ENCODE results near the gene STON2.
"Not testable (repeated sequence)": the region's sequence is repeated elsewhere in the genome, so short reads cannot be mapped to it uniquely, and the experiment has no call there.

Gene STON2

DNA sequence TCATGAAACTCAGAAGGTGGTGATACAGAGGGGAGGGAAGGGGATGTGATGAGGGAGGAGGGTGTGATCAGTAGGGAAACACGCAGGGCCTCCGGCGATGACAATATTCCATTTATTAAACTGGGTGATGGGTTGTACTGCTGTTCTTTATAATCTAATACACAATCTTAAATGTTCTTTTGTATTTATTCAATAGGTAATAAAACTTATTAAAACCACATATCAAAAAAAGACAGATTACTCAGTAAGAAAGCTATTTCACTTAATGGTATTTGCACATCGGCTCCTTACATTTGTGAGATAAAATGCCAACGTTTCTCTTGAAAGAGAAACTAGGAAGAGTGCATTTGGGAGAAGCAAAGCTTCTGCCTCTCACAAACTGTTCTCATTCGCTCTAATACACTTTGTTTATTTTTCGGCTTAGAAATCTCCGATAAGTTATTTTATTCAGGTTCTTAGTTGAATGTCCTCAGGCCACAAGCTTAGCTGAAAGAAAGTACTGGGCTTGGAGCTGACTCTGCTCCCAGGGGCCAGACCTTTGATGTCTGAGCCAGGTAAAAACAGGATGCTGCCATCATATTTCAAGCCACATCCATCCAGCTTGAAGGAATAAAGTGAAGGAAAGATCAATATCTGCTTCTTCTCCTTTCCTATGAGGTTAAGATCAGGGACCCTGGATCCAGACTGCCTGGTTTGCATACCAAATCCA is 17.5 kb downstream of the STON2 start:
- no peak for DNase-seq

DNA sequence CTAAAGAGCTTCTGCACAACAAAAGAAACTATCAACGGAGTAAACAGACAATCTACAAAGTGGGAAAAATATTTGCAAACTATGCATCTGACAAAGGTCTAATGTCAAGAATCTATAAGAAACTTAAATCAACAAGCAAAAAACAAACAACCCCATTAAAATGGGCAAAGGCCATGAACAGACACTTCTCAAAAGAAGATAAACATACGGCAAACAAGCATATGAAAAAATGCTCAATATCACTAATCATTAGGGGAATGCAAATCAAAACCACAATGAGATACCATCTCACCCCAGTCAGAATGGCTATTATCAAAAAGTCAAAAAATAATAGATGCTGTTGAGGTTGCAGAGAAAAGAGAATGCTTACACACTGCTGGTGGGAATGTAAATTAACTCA is 20.1 kb downstream of the STON2 start:
- not testable (repeated sequence) for DNase-seq

DNA sequence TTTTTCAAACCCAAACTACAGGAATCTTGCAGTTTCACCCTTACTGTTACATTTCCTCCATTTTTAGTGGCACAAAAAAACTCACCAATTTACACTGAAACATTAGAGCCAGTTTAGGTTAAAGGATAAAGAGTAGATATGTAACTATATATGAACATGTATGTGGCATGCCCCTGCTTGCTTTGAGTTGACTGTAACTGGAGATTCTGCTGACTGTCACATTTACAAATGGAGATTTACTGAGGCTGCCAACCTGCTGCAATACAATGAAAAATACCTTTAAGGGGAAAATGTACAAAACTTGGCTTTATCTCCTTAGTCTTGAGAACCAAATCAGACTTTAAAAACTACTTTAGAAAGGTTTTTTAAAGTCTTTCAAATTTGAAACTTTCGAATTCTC is 28.3 kb downstream of the STON2 start:
- DNase-seq, result no peak

DNA sequence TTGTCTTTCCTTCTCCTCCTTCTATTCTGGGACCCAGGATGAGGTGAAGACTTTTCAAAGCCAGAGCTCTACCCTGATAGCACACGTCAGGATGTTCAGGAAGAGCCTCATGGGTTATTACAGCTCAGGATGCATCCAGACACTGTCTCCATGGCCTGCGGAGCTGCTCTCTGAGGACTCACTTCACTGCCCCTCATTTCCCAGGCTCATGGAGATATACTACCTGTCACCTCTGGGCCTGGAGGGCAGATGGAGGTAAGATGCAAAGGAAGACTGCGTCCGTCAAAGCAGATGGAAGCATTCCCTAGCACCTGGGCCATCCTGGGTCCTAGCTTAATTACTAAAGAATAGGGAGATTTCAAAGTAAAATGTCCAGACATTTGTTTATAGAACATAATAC is 32.6 kb downstream of the STON2 start:
- DNase-seq, result no peak

DNA sequence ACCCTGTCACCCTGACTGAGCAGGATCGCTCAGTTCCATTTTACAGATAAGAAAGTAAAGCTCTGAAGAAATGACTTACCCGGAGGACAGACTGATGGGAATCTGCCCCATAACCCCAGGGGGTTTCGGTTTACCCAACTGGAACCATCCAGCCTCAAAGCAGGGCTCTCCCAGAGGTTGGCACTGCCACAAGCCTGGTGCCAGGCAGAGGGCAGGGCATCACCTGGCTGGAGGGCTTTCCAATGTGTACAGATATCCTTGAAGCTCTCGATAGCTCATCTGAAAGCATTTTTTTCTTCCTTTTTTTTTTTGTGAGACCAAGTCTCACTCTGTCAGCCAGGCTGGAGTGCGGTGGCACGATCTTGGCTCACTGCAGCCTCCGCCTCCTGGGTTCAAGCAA is 33.2 kb downstream of the STON2 start:
- DNase-seq, result no peak

DNA sequence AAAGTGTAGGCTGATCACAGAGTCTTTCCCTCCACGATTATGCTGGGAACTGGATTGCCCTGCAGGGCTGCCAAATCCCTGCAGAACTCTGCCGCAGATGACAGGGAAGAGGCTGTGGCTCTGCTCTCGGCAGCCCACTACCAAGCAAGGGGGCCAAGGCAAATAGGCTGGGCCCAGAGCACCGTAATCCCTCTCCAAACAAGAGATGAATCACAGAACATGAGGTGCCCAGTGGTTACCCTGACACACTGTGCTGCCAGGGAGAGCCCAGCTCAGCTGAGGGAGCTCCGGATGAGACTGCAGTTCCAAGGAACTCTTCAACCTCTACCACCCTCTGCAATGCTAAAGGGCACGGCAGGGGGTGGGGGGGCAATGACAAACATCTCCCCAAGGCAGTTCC is 33.9 kb downstream of the STON2 start:
- no peak for DNase-seq

DNA sequence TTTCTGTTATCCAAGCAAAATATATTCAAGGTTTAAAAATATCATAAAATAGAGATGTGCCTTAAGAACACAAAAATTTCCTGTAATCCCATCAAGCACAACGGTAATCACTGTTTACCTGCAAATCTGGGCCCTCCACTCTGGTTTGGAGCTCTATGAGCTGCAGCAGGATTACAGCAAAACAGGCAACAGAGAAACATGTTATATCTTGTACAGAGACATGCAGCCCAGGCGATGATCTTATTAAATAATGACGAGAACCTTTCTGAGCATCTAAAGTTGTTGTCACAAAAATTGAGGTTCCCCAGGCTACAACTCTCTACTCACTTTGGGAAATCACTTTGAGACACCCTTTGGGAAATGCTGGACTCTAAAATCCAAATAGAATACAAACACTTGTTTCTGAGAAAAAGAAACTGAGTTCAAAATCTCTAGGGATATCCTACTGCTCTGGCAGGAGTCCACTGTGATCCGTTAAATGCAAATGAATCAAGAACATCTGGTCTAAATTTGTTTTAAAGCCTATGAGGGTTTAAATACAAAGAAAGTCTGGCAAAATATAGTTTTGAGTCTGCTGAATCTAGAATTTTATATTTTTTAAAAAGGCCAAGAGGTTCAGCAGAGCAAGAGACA is 36.3 kb downstream of the STON2 start:
- DNase-seq, result no peak

DNA sequence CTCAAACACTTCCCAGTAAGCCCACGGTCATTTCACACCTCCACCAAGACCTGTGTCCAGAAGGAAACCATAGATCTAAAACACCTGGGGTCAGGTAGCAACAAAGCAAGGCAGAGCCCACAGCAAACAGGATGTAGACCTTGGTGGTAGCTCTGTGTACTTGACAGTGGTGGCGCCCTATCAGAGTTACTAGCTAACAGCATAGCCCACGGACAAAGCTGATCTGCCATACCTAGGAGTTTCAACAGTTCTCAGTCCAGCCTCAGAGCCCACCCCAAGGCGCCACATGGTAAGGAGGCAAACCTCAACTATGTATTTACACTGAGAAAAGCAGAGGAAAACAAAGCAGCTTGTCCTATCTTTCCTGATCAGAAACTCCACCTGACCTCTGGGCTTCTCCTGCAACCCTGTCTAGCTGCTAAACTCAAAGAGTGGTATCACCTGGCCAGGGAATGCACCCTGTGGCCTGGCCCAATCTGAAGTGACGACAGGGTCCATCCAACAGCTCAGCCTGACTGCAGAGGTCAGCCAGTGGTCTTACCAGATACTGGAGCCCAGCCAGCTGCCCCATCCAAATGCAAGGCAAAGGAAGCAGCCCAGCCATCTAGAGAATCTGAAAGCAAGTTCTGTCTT is 46.3 kb downstream of the STON2 start:
- no peak for DNase-seq

DNA sequence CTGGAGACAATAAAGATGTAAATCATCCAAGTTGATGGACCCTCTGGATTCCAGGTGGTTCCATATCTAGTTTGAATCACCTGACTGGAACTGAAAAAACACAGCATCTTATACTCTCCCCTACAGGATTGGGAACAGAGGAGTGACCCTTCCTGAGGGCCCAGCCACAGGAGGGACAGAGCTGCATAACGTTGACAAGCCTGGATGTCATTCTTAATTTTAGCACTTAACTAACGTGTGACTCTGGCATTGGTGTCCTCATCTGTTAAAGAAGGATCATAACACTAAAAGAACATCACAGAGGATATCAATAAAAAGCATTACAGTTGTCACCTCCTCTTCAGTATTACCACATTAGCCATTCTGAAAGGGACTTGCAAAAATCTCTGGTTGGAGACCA is 47.7 kb downstream of the STON2 start:
- DNase-seq, result no peak

DNA sequence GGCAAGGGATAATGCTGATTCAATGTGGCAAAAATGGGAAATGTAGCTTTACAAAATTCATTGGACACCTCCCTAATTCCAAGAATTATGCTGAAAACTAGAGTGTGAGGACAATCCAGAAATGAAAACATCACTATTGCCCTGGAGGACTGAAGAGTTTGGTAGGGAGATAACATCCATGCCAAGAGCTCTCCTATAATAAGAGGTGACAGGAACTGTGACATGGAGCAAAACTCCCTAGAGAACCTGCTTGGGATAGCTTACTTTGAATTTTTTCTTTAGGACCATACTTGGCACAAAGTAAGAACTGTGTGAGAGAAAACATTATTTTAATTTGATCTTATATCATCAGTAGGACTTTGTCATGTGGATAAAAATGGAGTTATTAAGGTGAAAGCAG is 48.9 kb downstream of the STON2 start:
- no peak for DNase-seq

DNA sequence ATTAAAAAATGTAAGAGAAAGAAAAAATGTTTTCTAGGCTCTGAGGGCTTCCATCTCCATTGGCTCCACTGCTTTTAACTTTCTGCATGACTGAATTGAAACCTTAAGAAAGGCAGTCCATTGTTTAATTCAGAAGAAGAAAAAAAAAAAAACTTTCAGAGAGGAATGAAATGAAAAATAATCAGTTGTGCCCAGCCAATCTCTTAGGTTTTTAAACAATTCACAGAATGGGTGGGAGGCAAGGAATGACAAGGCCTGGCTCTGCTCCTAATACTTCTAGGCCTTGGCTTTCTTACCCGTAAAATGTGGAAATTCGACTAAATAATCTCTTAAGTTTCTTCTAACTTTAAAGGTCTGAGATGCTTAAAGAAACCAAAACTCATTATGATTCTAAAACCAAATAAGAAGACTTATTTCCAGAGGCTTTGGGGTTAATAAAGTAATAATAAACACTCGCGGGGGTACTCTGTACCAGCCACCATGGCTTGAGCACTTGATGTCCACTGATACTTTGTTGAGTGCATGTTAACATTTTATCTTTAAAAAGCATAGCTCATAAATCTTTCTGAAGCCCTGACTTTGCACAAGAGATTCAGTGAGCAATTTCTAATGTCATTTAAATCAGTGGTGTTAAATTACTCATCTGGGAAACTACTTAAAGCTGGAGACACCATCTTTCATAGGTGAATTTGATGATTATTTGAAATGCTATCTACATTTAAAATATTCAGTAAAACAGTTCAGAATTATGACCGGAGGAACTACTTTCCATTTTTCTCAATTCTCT is 49.6 kb downstream of the STON2 start:
- DNase-seq, result no peak

DNA sequence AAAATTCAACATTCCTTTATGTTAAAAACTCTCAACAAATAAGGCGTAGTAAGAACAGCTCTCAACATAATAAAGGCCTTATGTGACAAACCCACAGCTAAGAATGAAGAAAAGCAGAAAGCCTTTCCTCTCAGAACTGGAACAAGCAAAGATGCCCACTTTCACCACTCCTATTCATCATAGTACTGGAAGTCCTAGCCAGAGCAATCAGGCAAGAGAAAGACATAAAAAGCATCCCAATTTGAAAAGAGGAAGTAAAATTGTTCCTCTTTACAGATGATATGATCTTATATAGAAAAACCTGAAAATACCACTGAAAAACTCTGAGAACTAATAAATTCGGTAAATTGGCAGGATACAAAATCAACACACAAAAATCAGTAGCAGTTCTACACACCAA is 52.1 kb downstream of the STON2 start:
- DNase-seq, result no peak

DNA sequence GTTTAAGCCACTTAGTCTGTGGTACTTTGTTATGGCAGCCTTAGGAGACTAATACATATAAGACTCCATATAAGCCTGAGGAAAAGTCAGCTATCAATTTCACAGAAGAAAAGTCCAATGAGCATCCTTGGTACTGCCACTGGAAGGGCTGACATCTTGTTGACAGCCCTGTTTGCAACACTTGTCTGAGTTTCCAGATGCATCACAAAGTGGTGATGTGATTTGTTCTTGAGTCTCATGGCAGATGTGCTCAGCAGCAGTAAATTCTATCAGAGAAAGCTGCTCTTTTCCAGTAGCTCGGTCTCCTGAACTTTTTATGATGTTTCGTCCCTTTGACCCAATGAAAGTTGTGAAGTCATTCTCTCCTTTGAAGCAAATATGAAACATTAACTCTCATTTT is 54.3 kb downstream of the STON2 start:
- DNase-seq, result no peak

DNA sequence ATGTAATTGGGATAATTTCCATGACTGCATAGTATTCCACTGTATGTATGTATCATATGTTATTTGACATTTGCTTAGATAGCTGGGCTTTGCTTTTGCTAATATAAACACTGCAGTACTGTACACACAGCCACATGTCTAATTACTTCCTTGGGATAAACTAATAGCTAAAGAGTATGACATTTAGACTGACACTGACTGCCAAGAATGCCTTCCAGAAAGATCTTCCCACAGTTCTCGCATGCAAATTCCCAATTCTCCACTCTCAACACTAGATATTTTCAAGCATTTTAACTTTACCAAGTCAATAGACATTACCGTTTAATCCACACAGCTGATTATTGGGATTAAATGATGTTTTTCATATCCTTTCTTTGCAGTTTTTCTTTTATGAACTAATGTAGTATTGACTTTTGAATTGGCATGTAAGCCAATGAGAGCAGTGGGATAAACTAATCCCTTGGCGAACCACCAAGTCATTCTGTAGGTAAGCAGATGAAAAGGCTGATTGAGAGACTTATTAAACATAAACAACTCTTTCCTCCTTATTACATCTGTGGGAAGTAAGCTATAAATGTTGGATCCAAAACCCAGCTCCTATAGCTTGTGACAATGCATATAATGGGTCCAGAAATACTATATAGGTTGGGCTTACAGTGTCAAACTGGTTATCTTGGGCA is 55.5 kb downstream of the STON2 start:
- no peak for DNase-seq

DNA sequence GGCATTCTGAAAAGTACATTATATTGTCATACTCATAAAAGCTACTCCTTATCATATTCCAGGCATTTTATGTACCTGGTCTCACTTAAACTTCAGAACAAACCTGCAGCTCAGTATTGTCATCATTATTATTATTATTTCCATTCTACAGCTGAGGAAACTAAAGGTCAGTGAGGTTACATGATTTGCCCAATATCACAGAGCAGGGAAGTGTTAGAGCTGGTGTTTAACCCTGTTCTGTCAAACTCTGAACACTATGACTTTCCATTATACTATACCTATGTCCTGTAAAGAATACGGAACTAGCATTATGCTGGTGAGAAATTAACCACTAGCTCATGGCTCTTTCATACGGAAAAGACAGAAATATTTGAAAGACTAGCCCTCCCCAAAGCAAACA is 56.4 kb downstream of the STON2 start:
- no peak for DNase-seq

DNA sequence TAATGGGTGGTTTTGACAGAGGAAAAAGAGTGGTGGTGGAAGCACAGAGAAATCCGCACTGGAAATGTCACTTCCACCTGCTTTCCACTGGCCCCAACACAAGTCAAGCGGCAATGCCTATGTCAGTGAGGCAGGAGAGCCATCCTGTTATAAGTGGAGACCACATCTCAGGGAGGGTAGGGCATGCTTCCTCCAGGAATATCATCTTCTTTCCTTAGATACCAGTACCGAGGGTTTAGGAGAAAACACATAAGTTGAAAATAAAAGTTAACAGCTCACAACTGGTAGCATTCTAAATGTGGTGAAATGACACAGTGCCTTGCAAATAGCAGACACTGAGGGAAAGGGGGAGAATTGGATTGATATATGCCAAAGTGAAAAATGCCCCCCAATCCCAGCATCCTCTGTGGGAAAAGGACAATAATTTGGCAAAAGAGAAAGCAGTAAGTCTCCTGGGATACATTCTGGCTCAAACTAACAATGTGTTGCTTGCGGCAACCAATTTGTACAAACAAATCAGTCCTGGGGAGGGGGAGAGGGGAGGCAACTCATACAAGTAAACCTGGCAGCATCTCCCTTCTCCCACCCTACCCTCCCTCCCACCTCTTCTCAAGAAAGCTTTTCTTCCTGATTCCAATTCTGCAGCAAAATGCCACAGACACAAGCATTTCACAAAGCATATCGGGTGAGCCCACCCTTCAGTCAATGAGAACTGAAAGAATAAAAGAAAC is 57.1 kb downstream of the STON2 start:
- DNase-seq, result no peak

DNA sequence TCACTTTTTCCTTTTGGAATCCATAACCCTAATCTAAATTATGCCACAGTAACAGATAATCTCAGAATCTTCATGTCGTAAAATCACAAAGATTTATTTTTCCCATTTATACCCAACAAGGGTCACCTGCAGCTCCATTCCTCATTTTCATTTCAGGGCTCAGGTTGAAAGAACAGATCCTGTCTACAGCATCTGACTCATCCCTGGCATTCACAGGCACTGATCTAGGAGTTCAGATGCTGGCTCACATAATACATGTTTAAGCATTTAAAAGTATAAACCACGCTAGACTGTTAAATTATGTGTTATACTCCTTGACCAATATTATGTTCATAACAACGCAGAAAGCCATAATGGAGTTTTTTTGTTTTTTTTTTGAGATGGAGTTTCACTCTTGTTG is 58.3 kb downstream of the STON2 start:
- DNase-seq, result no peak

DNA sequence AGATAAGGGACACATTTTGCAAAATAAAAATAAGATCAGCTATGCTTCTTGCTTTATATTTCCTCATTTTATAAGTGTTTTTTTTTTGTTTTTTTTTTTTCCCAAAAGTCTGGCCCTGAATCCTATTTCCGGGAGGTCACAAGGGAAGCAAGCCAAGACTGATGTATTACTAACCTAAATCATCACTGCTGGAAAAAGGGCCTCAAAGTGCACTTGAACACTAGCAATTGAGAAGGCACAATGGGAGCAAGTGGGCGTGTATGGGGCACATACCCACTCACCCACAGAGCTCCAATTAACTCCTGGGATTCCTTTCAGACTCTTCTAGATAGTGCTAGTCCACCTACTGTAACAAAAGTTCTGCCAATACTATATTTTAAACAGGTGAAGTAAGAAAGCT is 58.8 kb downstream of the STON2 start:
- DNase-seq, result no peak

DNA sequence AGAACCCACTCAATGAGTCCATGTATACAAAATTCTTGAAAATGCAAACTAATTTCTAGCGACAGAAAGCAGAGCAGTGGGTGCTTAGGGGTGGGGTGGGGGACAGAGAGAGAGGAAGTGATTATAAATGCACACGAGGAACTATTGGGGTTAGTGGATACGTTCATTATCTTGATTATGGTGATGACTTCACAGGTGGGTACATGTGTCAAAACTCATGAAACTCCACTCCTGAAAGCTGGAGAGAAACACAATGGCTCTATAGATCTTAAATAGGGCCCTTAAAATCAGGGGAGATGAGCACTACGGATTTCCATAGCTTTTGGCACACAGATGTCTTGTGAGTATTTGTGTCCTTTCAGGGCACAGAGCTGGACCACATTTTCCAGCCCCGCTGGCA is 59.9 kb downstream of the STON2 start:
- DNase-seq, result no peak

DNA sequence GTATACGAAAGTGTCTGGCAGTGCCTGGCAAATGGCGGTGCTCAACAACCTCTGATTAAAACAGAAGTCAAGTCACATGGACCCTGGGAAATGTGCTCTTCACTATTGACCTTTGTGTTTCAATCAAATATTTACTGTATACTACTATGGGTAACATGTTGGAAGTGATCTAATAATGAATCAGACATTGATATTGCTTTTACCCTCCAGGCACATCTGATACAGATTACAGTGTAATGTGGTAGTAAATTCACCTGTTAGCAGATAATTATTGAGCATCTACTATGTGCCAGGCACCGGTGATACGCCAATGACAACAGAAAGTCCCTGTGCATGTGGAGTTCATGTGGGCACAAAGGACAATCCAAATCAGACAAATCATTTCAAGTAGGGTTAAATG is 63.1 kb downstream of the STON2 start:
- DNase-seq, result no peak

DNA sequence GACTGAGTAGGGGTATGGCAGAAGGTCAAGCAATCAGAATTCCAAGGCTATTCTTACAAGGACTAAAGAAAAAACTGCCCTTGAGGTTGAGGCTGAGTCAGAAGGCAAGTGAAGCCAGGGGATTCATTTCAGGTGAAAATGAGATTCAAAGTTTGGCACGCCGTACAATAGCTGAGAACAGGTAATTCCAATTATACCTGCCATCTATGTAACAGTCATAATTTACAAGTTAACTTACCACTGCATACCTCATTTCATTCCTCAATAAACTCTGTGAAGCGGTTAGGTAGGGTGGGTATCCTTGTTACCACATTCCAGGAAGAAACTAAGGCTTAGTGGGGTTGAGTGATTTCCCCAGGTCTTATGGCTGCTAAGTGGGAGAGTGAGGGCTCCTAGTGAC is 64.1 kb downstream of the STON2 start:
- DNase-seq, result no peak

DNA sequence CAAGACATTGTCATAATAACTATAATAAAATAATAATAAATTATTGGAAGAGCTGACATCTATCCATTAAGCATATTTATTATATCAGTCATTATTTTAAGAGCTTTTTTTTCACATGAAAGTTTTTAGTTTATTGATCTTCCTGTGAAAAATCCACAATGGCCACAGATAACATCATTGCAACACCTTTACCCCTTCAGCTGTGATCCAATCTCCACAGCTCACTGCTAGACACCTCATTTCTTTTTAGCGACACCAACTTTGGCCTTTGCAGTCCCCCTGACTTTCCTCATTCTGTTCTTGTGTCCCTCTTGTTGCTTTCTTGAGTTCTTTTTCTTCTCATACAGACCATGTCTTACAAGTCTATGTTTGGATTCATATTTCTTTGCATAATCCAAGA is 67.4 kb downstream of the STON2 start:
- DNase-seq, result no peak
